GM19438 (cell line): ENCODE data around the gene IQCC.

Experiments
- ATAC-seq: cut with Tn5 transposase; IDR thresholded peaks from one replicate; pipeline ENCODE4 v1.9.1; 2021; ENCODE audit warnings: low read depth; ENCODE audit not compliant: unreplicated experiment

Gene IQCC

DNA sequence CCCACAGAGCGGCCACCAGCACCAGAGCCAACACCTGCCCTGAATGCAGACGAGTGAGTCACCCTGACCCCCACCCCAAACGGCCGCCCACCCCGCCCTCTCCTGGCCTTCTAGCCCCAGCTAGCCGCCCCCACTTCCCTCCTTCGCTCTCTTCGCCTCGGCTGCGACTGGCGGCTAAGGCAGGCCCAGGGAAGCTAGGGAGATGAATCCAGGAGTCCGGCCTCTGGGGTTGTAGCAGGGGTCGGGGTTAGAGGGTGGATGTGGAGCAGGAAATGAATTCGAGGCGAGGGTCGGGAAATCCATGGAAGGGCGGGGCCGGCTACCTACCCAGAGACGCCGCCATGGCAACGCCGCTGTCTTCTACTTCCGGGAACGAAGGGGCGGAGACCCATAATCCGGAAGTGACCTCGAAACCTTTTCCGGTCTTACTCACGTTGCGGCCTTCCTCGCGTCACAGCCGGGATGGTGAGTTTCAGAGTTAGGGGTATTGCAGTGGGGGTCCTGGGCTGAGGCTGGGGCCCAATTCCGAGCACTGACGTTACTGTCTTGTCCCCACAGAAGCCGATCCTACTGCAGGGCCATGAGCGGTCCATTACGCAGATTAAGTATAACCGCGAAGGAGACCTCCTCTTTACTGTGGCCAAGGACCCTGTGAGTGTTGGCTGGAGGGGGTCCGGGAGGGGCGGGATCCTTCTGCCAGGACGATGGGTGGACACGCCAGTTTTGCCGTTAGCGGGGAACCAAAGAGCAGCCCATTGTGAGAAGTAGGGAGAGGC lies 16.7 kb downstream of the IQCC start, which contains the start of the genes EIF3I and TMEM234:
Gene EIF3I, plus strand, starts transcription at position 428 of the 776 bp plus-strand sequence. Its CDS starts 35 bp downstream, at position 463.
Gene TMEM234, minus strand, starts transcription at position 374 of the 776 bp plus-strand sequence. Its CDS starts 31 bp downstream, at position 343.
- ATAC-seq: peak; percentile 94

DNA sequence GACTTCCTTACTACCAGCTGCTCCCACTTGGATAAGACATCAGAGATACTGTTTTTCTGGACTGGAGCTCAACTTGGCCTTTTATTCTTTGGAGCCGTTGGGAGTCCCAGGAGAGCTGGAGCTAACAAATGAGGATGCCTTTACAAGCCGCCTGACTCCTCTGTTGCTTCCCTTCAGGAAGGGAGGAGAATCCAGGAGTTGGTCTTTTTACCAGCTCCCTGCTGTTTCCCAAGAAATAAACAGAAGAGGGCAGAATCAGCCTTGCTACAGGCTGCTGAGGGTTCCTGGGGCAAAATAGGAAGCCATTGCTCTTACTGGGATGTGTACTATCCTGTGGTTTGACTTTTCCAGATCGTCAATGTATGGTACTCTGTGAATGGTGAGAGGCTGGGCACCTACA lies 18.2 kb downstream of the IQCC start:
- ATAC-seq: no peak

DNA sequence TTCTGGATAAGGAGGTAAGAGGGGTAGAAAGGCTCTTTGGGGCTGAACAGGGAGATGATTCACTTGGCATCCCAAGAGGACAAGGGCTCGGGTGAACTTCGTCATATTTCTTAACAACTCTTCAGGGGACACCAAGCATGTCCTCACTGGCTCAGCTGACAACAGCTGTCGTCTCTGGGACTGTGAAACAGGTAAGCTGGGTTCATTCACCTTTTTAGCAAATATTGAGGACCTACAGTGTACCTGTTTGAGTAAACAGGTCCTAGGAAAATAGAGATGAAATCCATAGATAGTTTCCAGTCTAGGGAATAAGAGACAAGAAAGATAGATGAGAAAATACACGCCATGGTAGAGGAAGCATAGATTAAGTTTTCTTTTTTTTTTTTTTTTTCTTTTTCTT lies 18.8 kb downstream of the IQCC start:
- no peak for ATAC-seq

DNA sequence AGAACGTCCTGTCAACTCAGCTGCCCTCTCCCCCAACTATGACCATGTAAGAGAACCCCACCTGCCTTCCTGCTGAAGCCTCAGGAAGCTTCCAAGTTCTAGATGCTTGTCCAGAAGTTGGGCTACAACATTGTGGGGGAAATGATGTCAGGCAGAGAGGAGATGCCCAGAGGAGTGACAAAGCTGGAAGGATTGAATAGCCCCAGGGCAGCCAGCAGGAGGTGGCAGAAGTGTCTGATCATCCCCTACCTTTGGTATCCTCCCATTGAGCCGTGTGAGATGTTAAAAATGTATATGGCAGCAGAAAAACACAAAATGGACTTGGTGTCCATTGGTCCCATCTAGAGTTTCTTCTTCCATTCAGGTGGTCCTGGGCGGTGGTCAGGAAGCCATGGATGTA lies 23.3 kb downstream of the IQCC start:
- ATAC-seq: no peak

DNA sequence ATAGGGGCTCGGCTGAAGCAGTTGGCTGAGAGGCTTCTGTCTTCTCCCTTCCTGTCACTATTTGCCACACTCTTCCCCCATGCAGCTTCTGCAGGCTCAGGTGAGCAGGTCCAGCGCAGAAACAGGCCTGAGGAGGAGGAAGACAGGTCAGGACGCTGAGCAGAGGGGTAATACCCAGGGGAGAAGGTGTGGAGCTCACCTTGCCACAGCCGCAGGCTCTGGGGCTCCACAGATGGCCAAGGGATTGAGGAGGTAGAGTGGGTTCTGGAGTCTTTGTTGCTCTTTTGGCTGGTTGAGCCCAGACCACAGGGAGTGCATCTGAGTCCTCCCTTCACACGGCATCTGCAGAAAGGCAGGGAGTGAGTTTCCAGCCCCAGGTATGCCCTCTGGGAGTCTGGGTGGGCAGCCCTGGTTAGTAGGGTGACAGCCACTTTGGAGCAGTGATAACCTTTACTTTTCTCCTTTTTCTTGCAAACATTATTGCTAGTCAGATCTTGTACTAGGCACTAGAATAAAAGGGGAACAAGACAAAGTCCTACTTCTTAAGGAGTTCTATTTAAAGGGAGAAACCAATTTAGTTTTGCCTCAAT lies 26.5 kb downstream of the IQCC start:
- ATAC-seq: no peak

DNA sequence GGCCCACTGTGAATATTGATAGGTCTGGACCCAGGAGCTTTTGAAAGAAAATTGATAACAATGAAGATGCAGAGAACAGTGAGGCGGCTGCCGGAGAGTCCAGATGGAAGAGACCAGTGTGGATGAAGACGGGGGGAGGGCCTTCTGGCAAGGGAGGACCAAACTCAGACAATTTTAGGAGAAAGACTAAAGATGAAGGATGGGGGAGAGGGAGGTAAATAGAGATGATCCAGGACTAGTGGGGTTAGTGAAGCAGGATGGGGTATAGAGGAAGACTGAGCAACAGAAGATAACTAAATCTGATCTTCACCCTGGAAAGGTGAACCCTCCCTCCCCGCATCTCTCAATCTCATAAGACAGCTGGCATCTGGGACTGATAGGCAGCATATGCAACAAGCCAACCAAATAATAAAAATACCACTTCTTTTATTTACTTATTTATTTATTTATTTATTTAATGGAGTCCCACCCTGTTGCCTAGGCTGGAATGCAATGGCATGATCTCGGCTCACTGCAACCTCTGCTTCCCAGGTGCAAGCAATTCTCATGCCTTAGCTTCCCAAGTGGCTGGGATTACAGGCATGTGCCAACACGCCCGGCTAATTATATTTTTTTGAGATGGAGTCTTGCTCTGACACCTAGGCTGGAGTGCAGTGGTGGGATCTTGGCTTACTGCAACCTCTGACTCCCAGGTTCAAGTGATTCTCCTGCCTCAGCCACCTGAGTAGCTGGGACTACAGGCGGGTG lies 27.3 kb downstream of the IQCC start:
- ATAC-seq: no peak

DNA sequence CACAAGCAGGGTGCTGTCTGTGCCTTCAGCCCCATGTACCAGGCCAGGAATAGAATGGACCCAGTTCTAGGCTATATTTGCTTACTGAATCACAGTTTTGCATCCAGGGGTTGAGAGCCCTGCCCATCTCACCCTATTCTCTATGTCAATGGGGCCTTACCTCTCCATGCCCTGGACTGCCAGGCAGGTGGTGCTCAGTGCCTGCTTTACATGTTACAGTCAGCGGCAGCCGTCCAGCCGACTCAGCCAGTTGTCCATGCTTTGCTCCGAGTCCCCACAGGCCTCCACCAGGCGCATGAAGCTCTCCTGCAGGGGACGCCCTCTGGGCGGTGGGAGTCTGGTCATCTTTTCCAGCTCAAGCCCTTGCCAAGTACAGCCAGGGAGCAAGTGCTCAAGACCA lies 29.3 kb downstream of the IQCC start:
- no peak for ATAC-seq

DNA sequence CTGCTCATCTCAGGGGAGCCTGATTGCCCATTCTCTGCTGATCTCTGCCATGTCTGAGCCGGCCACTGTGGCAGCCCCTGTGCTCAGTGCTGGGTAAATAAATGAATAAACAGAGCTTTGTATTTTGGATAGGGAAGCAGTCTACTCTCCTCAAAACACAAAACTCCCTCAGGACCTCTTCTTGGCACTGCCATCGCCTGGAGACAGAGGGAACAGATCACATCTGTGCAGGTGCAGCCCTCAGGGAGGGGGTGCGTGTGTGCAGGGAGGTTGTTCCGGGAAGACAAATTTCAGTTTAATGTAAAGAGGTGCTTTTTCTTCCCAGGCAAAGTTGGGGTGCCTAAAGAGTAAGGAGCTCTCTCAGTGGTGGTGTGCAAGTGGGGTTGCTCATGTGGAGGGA lies 33.9 kb downstream of the IQCC start:
- no peak for ATAC-seq

DNA sequence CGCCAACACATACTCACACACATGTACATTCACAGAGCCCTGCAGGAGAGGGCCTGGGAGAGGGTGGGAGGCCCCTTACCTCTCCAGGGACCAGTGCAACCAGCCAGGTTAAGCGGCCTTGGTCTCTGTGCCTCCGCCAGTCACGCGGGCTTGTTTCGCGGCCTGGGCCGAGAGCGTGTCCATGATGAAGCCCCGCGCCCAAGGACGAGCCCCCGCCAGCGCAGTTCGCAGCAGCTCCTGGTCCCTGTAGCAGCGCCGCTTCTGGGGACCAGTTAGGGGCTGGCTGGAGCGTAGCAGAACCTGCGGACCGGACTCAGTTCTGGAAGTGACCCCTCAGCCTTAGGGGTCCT lies 34.3 kb downstream of the IQCC start:
- no peak for ATAC-seq

DNA sequence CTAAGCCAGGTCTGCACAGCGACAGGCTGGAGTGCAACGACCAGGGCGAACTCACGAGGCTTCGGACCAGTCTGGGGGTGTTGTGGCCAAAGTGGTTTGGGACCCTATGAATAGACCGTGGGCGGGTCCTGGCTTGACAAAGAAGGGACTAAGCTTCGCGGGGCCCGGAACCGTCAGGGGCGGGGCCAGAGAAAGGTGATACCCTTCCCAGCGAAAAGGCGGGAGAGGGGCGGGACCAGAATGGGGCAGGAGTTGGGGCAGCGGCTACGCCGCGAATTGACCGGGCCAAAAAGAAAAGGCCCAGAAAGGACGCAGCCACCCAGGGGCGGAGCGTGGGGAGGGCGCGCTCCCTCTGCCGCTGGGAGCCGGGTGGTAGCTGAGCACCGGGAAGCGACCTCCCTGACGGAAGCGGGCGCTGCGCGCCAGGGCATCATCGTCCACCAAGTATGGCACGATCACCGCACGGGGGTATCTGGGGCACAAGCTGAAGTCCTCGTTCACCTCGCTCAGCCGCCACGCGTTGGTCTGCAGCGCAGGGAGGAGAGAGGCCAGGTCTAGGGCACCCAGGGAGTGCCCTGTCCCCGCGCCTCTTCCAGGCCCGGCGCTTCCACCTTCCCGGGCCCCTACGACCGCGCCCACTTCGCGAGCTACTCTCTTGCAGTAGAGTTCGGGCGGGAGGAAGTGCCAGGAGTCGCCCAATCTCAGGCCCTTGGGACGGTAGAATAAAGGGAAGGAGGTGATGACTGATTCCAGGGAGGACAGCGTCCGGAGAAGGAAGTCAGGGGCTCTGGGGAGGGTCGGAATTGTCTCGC lies 34.9 kb downstream of the IQCC start:
- no peak for ATAC-seq

DNA sequence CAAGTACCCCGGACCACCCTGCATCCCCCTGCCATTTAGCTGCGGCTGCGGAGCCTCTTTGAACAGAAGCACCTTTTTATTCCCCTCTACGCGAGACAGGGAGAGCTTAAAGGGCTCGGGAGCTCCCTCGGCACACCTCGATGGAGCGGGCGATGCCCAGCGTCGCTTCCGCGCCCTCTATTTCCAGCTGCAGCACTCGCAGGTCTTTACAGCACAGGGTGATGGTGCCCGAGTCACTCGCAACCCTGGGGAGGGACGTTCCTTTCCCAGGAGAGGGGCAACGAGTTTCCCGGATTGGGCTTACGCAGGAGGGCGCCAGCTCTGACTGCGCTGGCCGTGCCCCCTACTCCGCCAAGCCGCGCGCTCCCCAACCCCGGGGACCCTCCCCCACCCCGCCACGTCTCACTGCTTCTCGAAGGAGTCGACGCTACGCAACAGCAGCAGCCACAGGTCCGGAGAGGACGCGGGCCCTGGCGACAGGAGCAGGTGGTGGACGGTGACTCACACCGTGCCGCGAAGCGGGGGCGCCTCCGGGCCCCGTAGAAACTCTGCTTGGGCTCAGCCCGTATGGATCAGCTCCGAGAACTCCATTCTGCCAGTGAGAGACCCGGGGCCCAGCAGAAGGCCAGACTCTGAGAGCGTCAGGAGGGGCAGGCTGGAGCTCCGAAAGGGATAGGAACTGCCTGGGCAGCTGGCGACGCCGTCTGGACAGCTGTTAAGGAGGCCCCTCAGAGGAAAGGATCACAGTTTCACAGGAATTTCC lies 35.7 kb downstream of the IQCC start:
- no peak for ATAC-seq

DNA sequence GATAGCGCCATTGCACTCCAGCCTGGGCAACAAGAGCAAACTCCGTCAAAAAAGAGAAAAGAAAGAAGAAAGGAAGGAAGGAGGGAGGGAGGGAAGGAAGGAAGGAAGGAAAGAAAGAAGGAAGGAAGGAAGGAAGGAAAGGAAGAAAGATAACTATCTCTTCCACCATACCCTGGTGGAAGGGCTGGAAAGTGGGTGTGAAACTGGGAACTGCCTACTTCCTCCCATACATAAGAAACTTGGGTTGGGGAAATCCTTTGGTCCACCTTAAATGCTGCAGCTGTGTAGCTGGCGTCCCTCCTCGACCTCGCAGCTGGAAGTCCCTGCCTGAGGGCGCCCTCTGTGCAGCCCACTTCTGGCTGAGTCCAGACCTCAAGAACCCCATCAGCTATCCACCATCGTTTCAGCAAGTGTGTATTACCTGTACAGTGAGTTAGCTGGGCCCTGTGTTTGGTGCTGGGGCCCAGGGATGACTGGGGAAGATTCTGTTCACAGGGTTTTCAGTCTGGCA lies 36.9 kb downstream of the IQCC start:
- ATAC-seq: no peak

DNA sequence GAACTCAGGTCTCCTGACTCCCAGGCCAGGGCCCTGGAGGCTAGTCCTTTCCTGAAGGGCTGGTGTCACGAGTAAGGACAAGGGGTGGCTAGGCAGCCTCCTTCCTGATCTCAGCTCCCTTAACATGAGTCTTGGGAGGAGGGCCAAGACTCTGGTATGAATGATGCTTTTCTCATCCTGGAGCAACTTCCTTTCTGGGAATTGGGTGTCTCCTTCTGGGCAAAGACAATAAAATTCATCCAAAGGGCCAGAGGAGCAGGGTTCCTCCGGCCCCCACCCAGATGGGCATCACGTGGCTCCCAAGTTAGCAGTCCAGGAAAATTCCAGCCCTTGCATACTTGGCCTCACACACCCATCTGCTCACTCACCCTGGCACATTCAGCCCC lies 41.4 kb downstream of the IQCC start, which contains the start of gene FAM167B:
Gene FAM167B, plus strand, starts transcription at position 335 of the 386 bp plus-strand sequence. CDS start 200 bp downstream, outside the sequence.
- ATAC-seq: no peak

DNA sequence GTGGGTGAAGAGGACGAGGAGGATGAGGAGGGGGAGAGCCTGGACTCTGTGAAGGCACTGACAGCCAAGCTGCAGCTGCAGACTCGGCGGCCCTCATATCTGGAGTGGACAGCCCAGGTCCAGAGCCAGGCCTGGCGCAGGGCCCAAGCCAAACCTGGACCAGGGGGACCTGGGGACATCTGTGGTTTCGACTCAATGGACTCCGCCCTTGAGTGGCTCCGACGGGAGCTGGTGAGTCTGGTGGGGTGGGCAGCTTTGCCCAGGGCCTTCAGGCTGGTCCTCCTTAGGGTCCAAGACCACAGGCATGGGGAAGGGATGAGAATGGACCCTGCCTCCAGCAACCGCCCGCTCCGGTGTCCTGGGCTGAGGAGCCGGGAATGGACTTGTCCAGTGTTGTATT lies 42.0 kb downstream of the IQCC start:
- ATAC-seq: no peak

DNA sequence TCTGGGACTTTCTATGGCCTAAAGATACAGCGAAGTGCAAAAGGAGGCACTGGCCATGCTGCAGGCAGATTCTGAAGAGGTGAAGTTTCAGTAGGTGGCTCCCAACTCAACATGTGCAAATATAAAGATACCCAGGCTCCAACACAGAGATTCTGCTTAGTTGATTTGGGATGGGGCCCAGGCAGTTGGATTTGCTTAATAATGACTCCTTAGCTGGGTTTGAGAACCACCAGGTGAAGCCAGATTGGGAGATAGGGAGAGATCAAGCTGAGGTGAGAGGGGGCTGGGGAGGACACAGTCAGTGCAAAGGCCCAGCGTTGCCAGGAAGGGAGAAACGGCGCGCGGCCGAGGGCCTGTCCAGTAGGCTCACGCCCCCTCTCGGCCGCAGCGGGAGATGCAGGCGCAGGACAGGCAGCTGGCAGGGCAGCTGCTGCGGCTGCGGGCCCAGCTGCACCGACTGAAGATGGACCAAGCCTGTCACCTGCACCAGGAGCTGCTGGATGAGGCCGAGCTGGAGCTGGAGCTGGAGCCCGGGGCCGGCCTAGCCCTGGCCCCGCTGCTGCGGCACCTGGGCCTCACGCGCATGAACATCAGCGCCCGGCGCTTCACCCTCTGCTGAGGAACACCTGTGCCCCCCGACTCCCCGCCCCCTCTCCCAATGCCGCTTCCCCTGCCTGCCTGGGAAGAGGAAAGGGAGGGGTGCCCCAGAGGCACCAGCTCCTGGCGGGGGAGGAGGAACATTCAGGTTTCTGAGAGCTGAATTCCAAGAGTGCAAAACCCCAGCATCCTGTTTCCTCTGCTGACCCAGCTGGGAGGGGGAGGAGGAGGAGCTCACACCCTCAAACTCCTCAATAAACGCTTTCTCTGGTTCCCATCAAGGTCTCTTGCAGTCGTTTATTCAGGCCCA lies 42.8 kb downstream of the IQCC start:
- no peak for ATAC-seq

DNA sequence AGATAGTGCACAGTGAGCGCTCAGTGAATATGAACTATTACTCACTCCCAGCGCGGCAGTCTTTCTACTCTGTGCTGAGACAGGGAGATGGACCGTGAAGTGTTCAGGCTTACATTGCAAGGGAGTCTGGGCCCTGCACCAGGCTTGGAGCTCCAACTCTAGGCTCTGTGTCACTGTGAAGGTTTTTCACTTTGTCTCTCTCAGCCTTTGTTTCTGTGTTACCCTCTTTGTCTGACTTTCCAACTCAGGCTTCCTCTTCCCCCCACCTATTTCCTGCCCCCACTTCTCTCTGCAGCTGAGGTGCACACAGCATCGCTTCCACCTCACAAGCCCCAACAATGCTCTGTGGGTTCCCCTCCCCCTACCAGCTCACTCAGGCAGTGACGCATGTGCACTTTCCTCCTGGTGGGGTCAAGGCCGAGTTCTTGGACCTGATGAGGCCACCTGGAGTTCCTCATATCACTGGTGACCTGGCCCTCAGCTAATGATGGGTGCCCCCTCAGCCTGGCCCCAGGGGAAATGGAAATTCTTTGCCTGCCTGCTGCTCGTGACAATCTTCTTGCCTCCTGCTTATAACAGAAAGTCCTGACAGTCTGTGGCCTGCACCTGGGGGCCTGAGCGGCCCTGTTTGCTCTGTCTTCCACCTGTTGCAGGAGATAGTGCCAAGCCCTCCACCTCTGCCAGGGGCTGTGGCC lies 44.5 kb downstream of the IQCC start:
- peak; percentile 53 for ATAC-seq

DNA sequence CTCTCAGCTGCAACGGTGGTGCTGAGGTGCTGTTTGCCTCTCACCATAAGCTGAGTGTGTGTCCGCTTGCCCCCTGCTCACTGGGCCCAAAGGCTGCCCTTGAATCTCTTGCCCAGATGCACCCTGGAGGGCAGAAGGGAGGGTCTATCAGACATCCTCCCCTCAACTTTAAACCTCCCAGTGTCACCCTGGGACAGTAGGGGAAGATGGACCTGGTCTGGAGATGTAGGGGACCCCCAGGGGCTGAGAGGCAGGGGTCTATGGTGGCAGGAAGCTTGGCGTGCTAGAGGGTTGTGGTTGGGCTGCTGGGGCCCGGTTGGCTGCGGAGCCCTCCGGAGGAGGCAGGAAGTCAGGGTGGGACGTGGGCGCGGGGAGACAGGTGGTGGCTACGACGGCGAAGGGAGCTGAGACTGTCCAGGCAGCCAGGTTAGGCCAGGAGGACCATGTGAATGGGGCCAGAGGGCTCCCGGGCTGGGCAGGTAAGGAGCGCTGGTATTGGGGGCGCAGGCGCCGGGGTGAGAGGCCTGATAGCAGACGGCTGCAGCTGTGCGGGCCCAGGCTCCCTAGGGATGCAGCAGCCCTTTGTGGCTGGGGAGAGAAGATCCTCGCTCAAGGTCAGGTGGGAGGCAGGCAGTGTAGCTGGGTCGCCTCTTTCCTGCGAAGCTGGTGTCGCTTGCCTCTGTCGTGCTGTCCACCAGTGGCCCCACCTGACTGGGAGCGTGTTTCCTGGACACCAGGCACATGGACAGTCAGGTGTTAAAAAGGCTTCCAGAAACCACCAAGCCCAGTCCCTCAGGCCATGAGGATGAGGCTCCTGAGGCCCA lies 45.6 kb downstream of the IQCC start, which contains the start of gene LCK:
Gene LCK, plus strand, starts transcription at position 373 of the 824 bp plus-strand sequence. CDS start 23,065 bp downstream, outside the sequence.
- no peak for ATAC-seq
